HL-60 (cell line): Measurements from ENCODE around the gene MRPS22.

Experiments
- GABPA ChIP-seq: IDR thresholded peaks from 2 replicates; pipeline ENCODE4 v1.6.1; 2012; ENCODE audit warnings: low read depth
- POLR2AphosphoS5 ChIP-seq: IDR thresholded peaks from 2 replicates; pipeline ENCODE4 v1.6.1; 2012; ENCODE audit warnings: low read depth

DNA sequence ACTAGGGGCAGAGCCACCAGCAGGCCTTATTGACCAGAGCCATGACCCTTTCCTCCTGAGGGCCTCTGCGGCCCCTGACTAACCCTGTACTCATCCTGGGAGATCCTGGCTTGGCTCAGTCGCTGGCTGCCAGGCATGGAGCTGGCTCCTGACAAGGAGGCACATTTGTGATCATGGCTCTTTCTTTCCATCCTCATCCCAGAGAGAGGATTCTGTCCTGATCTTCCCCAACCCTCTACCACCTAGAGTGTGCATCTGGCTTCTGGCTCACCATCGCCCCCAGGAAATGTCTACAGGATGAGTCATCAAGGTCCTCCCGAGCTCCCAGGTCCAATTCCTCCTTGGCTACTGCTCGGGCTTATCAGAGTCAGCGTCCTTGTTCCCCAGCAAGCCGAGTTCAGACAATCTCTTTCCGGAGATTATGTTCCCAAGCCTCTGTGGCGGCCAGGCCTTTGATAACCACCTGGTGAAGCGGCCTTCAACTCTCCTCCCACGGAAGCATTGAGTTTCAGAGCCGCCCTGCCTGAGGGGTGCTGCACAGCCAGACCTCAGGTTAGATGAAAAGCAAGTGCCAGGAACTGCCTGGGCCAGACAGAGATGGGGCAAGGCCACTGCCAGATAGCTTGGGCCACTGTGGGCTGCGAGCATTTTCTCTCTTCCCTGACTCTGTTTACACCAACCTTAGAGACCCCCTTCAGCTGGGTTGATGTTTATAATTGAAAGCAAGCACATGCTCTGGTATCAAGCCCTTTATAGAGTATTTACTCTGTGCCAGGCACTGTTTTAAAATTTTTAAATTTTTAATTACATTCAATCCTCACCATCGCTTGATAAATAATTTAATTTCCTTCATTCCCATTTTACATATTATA is 44.3 kb upstream of the MRPS22 start:
- TF ChIP-seq GABPA (no peak), POLR2AphosphoS5 (no peak)
